ELR (cell line): ENCODE results near the gene DLGAP4.
A peak's percentile ranks its signal among the peaks of the same experiment; 100 is the strongest.

Experiments
- DNase-seq: peaks from one replicate; pipeline ENCODE4 v3.0.0-alpha.2; 2015; ENCODE audit warnings: low read depth

DLGAP4 gene

GRCh38 chr20:36538026-36538722 lies 232.0 kb downstream of the DLGAP4 start:
- DNase-seq = no peak

- DNase-seq = no peak
Observed at GRCh38 chr20:36540551-36541211, 234.5 kb downstream of the DLGAP4 start.

GRCh38 chr20:36541227-36541767 lies 235.2 kb downstream of the DLGAP4 start, which contains the start of gene MYL9:
Gene MYL9 (plus strand): TSS chr20:36541519. CDS start chr20:36544885, 3,366 bp downstream.
- DNase-seq = peak; percentile 85

- DNase-seq = peak; percentile 76
Observed at GRCh38 chr20:36541768-36542488, 235.8 kb downstream of the DLGAP4 start.

DNA sequence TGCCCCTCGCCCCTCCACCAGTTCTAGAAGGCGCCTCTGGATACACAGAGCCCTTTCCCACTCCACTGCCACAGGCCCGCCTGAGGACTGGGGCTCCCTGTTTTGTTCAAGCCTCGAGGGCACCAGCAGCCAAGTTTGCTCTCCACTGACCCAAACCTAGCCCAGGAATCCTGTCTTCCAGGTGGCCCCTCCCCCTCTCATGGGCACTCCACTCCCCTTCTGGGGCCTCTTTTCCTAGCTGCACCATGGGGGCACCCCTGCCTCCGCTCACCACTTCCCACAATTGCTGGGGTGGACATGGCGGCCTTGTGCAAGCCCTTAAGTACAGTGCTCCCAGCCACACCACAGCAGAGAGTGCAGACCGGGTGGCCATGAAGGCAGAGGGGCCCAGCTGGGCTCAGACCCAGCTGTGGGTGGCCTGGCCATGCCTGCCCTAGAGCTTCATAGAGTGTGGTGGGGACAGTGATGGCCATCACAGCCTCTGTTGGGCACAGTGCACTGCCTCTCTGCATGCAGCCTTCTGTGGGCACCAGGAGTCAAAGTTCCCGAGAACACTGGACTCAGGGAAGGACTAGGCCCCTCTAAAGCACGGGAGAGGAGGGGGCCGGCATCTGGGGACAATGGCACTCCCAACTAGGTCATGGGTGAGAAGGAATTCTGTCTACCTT lies 236.5 kb downstream of the DLGAP4 start:
- no peak for DNase-seq

GRCh38 chr20:36543184-36544133 lies 237.3 kb downstream of the DLGAP4 start:
- DNase-seq = peak; percentile 68

- peak; percentile 63 for DNase-seq
Observed at GRCh38 chr20:36544134-36545018, 238.2 kb downstream of the DLGAP4 start.

DNA sequence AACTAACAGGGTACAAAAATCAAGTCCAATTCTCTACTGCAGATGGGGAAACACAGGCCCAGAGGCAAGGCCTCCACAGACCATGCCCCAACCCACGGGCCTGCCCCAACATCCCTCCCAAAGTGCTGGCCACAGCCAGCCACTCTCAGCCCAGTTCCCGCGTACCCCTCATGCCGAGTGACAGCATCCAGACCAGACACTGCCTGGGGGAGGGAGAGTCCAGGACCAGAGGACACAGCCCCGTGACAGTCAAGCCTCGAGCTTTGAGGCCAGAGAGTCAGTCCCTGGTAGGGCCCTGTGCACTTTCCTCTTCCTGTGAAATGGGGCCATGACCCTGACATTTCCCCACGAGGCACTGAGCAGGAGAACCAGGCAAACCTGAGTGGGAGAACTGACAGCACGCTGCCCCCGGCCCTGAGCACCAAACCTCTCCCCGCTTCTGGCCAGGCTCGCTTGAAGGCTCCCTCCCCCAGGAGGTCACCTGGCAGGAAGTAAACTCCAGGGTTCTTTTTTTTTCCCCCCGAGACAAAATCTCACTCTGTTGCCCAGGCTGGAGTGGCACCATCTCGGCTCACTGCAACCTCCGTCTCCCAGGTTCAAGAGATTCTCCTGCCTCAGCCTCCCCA lies 240.1 kb downstream of the DLGAP4 start:
- DNase-seq = no peak

DNA sequence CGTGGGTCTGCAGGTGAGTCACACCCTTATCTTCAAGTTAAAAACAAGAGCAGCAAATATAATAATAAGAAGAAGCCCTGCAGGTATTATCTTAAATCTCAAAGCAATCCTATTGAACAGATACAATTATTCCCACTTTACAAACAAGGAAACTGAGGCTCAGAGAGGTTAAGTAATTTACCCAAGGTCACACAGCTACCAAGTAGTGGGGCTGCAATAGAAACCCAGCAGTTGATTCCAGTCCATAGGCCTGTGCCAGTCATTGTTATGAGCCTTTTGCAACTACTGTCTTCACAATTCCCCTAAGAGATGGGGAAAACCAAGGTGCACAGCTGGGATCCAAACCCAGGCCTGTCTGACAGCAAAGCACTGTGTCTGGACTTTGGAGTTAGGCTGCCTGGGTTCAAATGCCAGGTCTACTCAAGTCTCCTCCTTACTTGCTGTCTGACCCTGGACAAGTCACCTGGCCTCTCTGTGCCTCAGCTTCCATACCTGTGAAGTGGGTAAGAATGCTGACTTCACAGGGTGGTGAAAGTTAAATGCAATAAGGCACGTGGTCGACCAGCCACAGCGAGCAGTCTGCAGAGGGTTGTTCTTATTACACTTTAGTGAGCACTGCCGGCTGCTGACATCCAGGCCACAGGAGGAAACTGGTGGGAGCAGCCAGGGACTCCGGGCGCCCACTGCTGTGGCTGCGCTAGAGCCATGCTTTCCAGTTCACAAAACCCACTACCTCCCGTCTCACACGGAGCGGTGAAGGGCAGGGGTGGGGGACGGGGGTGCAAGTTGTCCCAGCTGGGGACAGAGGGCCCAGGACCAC lies 241.3 kb downstream of the DLGAP4 start:
- no peak for DNase-seq

- no peak for DNase-seq
Observed at GRCh38 chr20:36548006-36548315, 241.8 kb downstream of the DLGAP4 start.

- DNase-seq = no peak
Observed at GRCh38 chr20:36548704-36549627, 242.8 kb downstream of the DLGAP4 start.

DNA sequence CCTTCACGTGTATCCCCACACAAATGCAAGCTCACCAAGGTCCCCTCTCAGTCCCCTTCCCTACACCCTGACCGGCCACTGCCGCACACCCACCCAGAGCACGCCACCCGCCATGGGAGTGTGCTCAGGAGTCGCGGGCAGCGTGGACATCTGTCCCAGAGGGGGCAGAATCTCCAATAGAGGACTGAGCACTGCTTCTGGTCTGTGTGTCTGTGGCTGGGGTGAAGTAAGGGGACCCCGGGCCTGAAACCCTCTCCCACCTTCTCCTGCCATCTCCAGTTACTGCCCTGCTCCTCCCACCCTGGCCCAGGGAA lies 243.4 kb downstream of the DLGAP4 start:
- no peak for DNase-seq

GRCh38 chr20:36549942-36550789 lies 244.0 kb downstream of the DLGAP4 start:
- DNase-seq = no peak

- no peak for DNase-seq
Observed at GRCh38 chr20:36550790-36551299, 244.7 kb downstream of the DLGAP4 start.

DNA sequence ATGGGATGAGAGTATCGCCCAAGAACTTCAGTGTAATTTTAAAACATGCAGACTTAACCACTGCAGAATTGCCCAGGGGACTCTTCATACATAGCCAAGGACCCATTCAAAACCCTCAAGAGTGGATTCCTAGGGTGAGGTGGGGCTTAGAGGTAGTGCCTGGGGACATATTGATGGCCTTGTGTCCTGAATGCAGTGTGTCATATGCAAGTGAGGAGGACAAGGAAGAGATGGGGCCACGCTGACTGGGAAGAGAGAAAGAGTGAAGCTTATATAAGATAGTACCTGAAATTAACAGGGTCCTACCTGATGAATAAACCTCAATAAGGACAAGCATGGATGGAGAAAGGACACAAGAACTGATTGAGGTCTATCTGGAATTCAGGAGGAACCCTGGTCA lies 249.1 kb downstream of the DLGAP4 start:
- DNase-seq = no peak

DNA sequence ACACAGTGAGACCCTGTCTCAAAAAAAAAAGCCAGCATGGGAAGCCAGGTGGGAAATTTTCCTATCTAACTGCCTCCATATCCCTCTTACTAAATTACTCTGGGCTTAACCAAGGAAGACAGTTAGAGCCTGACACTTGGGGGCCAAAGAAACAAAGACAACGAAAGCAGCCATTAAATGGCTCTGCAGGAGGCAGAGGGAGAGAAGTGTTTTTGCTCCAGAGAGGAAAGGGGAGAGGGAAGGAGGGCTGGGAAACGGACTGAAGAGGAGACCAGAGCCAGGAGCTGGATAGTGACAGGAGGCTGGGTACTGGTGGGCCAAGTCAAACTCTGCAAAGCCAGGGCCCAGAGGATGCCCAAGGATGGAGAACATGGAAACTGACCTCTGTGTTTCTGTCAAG lies 256.6 kb downstream of the DLGAP4 start:
- no peak for DNase-seq

GRCh38 chr20:36563374-36563773 lies 257.2 kb downstream of the DLGAP4 start:
- DNase-seq = no peak
